ENCODE measurements around the gene GFRA1.

GRCh38 chr10:116141855-116142254, 131.2 kb downstream of the GFRA1 start:
- TF ChIP-seq, protein P1, sequence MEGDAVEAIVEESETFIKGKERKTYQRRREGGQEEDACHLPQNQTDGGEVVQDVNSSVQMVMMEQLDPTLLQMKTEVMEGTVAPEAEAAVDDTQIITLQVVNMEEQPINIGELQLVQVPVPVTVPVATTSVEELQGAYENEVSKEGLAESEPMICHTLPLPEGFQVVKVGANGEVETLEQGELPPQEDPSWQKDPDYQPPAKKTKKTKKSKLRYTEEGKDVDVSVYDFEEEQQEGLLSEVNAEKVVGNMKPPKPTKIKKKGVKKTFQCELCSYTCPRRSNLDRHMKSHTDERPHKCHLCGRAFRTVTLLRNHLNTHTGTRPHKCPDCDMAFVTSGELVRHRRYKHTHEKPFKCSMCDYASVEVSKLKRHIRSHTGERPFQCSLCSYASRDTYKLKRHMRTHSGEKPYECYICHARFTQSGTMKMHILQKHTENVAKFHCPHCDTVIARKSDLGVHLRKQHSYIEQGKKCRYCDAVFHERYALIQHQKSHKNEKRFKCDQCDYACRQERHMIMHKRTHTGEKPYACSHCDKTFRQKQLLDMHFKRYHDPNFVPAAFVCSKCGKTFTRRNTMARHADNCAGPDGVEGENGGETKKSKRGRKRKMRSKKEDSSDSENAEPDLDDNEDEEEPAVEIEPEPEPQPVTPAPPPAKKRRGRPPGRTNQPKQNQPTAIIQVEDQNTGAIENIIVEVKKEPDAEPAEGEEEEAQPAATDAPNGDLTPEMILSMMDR (conservative IDR thresholded peaks at IDR 0.05 in 1 of 2, IDR thresholded peaks at IDR 0.05 in 1 of 2; ENCODE audit: low read depth in 1 of 2, low read length in 2 of 2): no peak
- no peak for TF ChIP-seq EZH2 (IDR thresholded peaks at IDR 0.05; ENCODE audit: low read length, missing control alignments)
